NB4 (cell line): ENCODE results near the gene KMT2C.

ENCODE experiments used
- MAX ChIP-seq: IDR thresholded peaks from 2 replicates; pipeline ENCODE4 v1.6.1; 2011; ENCODE audit warnings: low read depth, low read length
- MYC ChIP-seq: IDR thresholded peaks from 2 replicates; pipeline ENCODE4 v1.6.1; 2011; ENCODE audit warnings: low read depth, low read length
- POLR2A ChIP-seq: IDR thresholded peaks from 2 replicates; pipeline ENCODE4 v1.6.1; 2011; ENCODE audit warnings: mild to moderate bottlenecking; ENCODE audit not compliant: insufficient read length; ENCODE audit errors: extremely low read depth
- TF ChIP-seq, protein P1 (sequence below): IDR thresholded peaks from one replicate; pipeline ENCODE4 v1.5.1; 2012; ENCODE audit warnings: low read depth, low read length

GRCh38 chr7:152180587-152180986 lies 255.2 kb downstream of the KMT2C start:
- TF ChIP-seq, protein P1, sequence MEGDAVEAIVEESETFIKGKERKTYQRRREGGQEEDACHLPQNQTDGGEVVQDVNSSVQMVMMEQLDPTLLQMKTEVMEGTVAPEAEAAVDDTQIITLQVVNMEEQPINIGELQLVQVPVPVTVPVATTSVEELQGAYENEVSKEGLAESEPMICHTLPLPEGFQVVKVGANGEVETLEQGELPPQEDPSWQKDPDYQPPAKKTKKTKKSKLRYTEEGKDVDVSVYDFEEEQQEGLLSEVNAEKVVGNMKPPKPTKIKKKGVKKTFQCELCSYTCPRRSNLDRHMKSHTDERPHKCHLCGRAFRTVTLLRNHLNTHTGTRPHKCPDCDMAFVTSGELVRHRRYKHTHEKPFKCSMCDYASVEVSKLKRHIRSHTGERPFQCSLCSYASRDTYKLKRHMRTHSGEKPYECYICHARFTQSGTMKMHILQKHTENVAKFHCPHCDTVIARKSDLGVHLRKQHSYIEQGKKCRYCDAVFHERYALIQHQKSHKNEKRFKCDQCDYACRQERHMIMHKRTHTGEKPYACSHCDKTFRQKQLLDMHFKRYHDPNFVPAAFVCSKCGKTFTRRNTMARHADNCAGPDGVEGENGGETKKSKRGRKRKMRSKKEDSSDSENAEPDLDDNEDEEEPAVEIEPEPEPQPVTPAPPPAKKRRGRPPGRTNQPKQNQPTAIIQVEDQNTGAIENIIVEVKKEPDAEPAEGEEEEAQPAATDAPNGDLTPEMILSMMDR, result no peak
- TF ChIP-seq POLR2A (no peak), MYC (no peak), MAX (no peak)
